IMR-90 (cell line): Measurements from ENCODE around the gene MAOA. TPM values are rescaled to one million over a fixed set of nuclear protein-coding genes. Genes with fewer than 3 reads are reported as not detected.

Experiments
- ATAC-seq: fragments of 200-7000 bp; cut with Tn5 transposase; 2 replicates; pipeline ENCODE4 v1.9.1; 2020; ENCODE audit warnings: low read depth, mild to moderate bottlenecking, moderate library complexity
- BruUV-seq: library from RNA; stranded (reverse); fragments of 400-500 nt; replicated peaks from 2 replicates; lab custom pipeline; 2021; lab: Mats Ljungman, UMichigan
- CTCF ChIA-PET: fragments of 300-600 bp; formaldehyde crosslinking; extraction: SDS; loops from one replicate; lab custom pipeline; 2021; ENCODE audit warnings: antibody characterized with exemption; lab: Yijun Ruan, JAX
- POLR2A ChIA-PET: fragments of 300-600 bp; sonication (Branson Sonifier 250); formaldehyde crosslinking; loops from one replicate; lab custom pipeline; 2022; ENCODE audit warnings: antibody characterized with exemption; ENCODE audit not compliant: unreplicated experiment; lab: Charles Lee
- DNase-seq: peaks from one replicate; pipeline ENCODE4 v3.0.0; 2013
- H2AFZ ChIP-seq: replicated peaks from 2 replicates; pipeline ENCODE3; 2013; ENCODE audit warnings: low read length, mild to moderate bottlenecking; ENCODE audit not compliant: poor library complexity
- H2AK5ac ChIP-seq: 2 replicates; pipeline ENCODE4 v1.6.1; 2013; ENCODE audit warnings: low read depth, low read length, inconsistent platforms
- H2AK9ac ChIP-seq: replicated peaks from 2 replicates; pipeline ENCODE3; 2013; ENCODE audit warnings: mild to moderate bottlenecking, low read depth, low read length, moderate library complexity; ENCODE audit not compliant: poor library complexity
- H2BK120ac ChIP-seq: 2 replicates; pipeline ENCODE4 v1.6.1; 2013; ENCODE audit warnings: low read depth, low read length, inconsistent platforms
- H2BK15ac ChIP-seq: 3 replicates; pipeline ENCODE4 v1.6.1; 2013; ENCODE audit warnings: low read depth, low read length, inconsistent platforms
- H2BK20ac ChIP-seq: 2 replicates; pipeline ENCODE4 v1.6.1; 2013; ENCODE audit warnings: low read depth, mild to moderate bottlenecking, inconsistent platforms, low read length, moderate library complexity
- H2BK5ac ChIP-seq: 2 replicates; pipeline ENCODE4 v1.6.1; 2013; ENCODE audit warnings: mild to moderate bottlenecking, low read depth, low read length, inconsistent platforms; ENCODE audit not compliant: poor library complexity, severe bottlenecking
- H3K14ac ChIP-seq: replicated peaks from 2 replicates; pipeline ENCODE4 v1.6.1; 2013; ENCODE audit warnings: low read depth, low read length, inconsistent platforms
- H3K18ac ChIP-seq: 2 replicates; pipeline ENCODE4 v1.6.1; 2013; ENCODE audit warnings: low read depth, low read length, control low read depth
- H3K23ac ChIP-seq: 2 replicates; pipeline ENCODE4 v1.6.1; 2013; ENCODE audit warnings: low read depth, low read length, inconsistent platforms
- H3K27ac ChIP-seq: 2 replicates; pipeline ENCODE4 v1.5.1; 2013; ENCODE audit warnings: mild to moderate bottlenecking, control low read depth, low read length; ENCODE audit not compliant: insufficient read depth
- H3K27me3 ChIP-seq: 2 replicates; pipeline ENCODE4 v1.6.1; 2013; ENCODE audit warnings: low read length; ENCODE audit not compliant: control insufficient read depth, insufficient read depth
- H3K36me3 ChIP-seq: 2 replicates; pipeline ENCODE4 v1.6.1; 2013; ENCODE audit warnings: low read length, mixed read lengths; ENCODE audit not compliant: control insufficient read depth, insufficient read depth
- H3K4ac ChIP-seq: 2 replicates; pipeline ENCODE4 v1.6.1; 2013; ENCODE audit warnings: low read depth, low read length, inconsistent platforms
- H3K4me1 ChIP-seq: 2 replicates; pipeline ENCODE4 v1.6.1; 2013; ENCODE audit warnings: low read length, mixed read lengths; ENCODE audit not compliant: control insufficient read depth, insufficient read depth
- H3K4me2 ChIP-seq: 2 replicates; pipeline ENCODE4 v1.6.1; 2013; ENCODE audit warnings: low read depth, mild to moderate bottlenecking, control low read depth, low read length, moderate library complexity
- H3K4me3 ChIP-seq: 2 replicates; pipeline ENCODE4 v1.5.1; 2013; ENCODE audit warnings: low read depth, mild to moderate bottlenecking, control low read depth, low read length, moderate library complexity; ENCODE audit not compliant: insufficient read depth
- H3K56ac ChIP-seq: 2 replicates; pipeline ENCODE4 v1.6.1; 2013; ENCODE audit warnings: low read length, inconsistent platforms; ENCODE audit not compliant: insufficient read depth; ENCODE audit errors: extremely low read depth
- H3K79me1 ChIP-seq, 2 experiments: 2 replicates each; pipeline ENCODE4 v1.6.1; 2013; ENCODE audit warnings: low read length in 2 of 2, inconsistent platforms in 1 of 2, low read depth in 1 of 2
- H3K9ac ChIP-seq: 2 replicates; pipeline ENCODE4 v1.6.1; 2013; ENCODE audit warnings: low read depth, low read length, control low read depth
- H3K9me1 ChIP-seq: 2 replicates; pipeline ENCODE4 v1.6.1; 2013; ENCODE audit warnings: low read length, inconsistent platforms; ENCODE audit not compliant: insufficient read depth
- H3K9me3 ChIP-seq: 2 replicates; pipeline ENCODE4 v1.6.1; 2013; ENCODE audit warnings: low read length; ENCODE audit not compliant: control insufficient read depth, insufficient read depth
- H4K20me1 ChIP-seq: 2 replicates; pipeline ENCODE4 v1.6.1; 2013; ENCODE audit warnings: low read length, inconsistent platforms; ENCODE audit not compliant: insufficient read depth
- H4K5ac ChIP-seq: 2 replicates; pipeline ENCODE4 v1.6.1; 2013; ENCODE audit warnings: mild to moderate bottlenecking, low read depth, low read length, control low read depth
- H4K8ac ChIP-seq, 2 experiments: 2 replicates each; pipeline ENCODE4 v1.6.1; 2013; ENCODE audit warnings: low read depth in 2 of 2, low read length in 2 of 2, control low read depth in 1 of 2, inconsistent platforms in 1 of 2
- H4K91ac ChIP-seq: 2 replicates; pipeline ENCODE4 v1.6.1; 2013; ENCODE audit warnings: low read depth, low read length, inconsistent platforms; ENCODE audit not compliant: insufficient read depth
- BHLHE40 ChIP-seq: fragments of 150-350 bp; IDR thresholded peaks from 2 replicates; pipeline ENCODE4 v1.6.1; 2016; ENCODE audit warnings: mild to moderate bottlenecking, low read depth, low read length
- CEBPB ChIP-seq: IDR thresholded peaks from 2 replicates; pipeline ENCODE4 v1.6.1; 2012; ENCODE audit warnings: low read depth, low read length, improper control_type of control experiment
- CHD1 ChIP-seq: IDR thresholded peaks from 2 replicates; pipeline ENCODE4 v1.6.1; 2012; ENCODE audit warnings: low read depth, low read length, improper control_type of control experiment
- FOS ChIP-seq: fragments of 150-350 bp; IDR thresholded peaks from 2 replicates; pipeline ENCODE4 v1.6.1; 2016; ENCODE audit warnings: low read depth, low read length
- MAFK ChIP-seq: IDR thresholded peaks from 2 replicates; pipeline ENCODE4 v1.6.1; 2012; ENCODE audit warnings: low read depth, low read length, improper control_type of control experiment
- MXI1 ChIP-seq: IDR thresholded peaks from 2 replicates; pipeline ENCODE4 v1.6.1; 2012; ENCODE audit warnings: low read depth, mild to moderate bottlenecking, low read length, moderate library complexity, borderline replicate concordance
- NFE2L2 ChIP-seq: fragments of 150-350 bp; IDR thresholded peaks from 2 replicates; pipeline ENCODE4 v1.6.1; 2016; ENCODE audit warnings: low read depth, mild to moderate bottlenecking, low read length
- POLR2A ChIP-seq: IDR thresholded peaks from 2 replicates; pipeline ENCODE4 v1.6.1; 2012; ENCODE audit warnings: mild to moderate bottlenecking, low read depth, low read length
- RAD21 ChIP-seq: IDR thresholded peaks from 2 replicates; pipeline ENCODE4 v1.6.1; 2012; ENCODE audit warnings: low read length, improper control_type of control experiment
- RCOR1 ChIP-seq: IDR thresholded peaks from 2 replicates; pipeline ENCODE4 v1.6.1; 2012; ENCODE audit warnings: mild to moderate bottlenecking, low read length, improper control_type of control experiment; ENCODE audit not compliant: insufficient replicate concordance
- RFX5 ChIP-seq: IDR thresholded peaks from 2 replicates; pipeline ENCODE4 v1.8.0; 2012; ENCODE audit warnings: low read depth, mild to moderate bottlenecking, low read length, moderate library complexity
- SMC3 ChIP-seq: fragments of 150-350 bp; IDR thresholded peaks from 2 replicates; pipeline ENCODE4 v1.6.1; 2016; ENCODE audit warnings: low read depth, mild to moderate bottlenecking, antibody characterized with exemption, low read length, moderate library complexity
- dilution Hi-C: fragments of 300-500 bp; cut with HindIII; formaldehyde crosslinking; loops from one replicate; pipeline ENCODE4 v1.14.3; 2018; ENCODE audit warnings: low sequenced_read_pairs; ENCODE audit not compliant: unreplicated experiment
- in situ Hi-C: fragments of 300-500 bp; cut with MboI; formaldehyde crosslinking; loops from 3 replicates; pipeline ENCODE4 v1.14.3; 2019; ENCODE audit warnings: low sequenced_read_pairs, inconsistent platforms, mixed read lengths
- intact Hi-C: fragments of 100-400 bp; cut with micrococcal nuclease; formaldehyde crosslinking; loops from 2 replicates; pipeline ENCODE4 v1.10.0; 2022
- polyA plus RNA-seq, 3 experiments: library from polyadenylated mRNA; depleted of rRNA; stranded (reverse); fragments of >200 nt; gene quantifications; 2 replicates each; pipeline ENCODE4 v1.2.3, GENCODE V29; 2012; ENCODE audit warnings: low replicate concordance in 1 of 3
- total RNA-seq: library from RNA; depleted of rRNA; stranded (reverse); fragments of >200 nt; gene quantifications from 2 replicates; pipeline ENCODE4 v1.2.3, GENCODE V29; 2012
- TF ChIP-seq, protein P1 (sequence below): conservative IDR thresholded peaks from 2 replicates; pipeline ENCODE4 v1.5.1; 2012; ENCODE audit warnings: mild to moderate bottlenecking, low read depth, low read length, improper control_type of control experiment
- TF ChIP-seq, protein P2 (sequence below): fragments of 150-350 bp; IDR thresholded peaks from 2 replicates; pipeline ENCODE4 v1.6.1; 2016; ENCODE audit warnings: low read depth, mild to moderate bottlenecking, low read length, moderate library complexity, borderline replicate concordance
- TF ChIP-seq, protein P3 (sequence below): fragments of 150-350 bp; IDR thresholded peaks from 2 replicates; pipeline ENCODE4 v1.6.1; 2017; ENCODE audit warnings: mild to moderate bottlenecking, antibody characterized with exemption, low read length, low read depth

The MAOA gene
- total and polyA plus RNA-seq, 2 of the 4 experiments (the other 2 are of a cell fraction), result 0.14 to 0.36 TPM

DNA sequence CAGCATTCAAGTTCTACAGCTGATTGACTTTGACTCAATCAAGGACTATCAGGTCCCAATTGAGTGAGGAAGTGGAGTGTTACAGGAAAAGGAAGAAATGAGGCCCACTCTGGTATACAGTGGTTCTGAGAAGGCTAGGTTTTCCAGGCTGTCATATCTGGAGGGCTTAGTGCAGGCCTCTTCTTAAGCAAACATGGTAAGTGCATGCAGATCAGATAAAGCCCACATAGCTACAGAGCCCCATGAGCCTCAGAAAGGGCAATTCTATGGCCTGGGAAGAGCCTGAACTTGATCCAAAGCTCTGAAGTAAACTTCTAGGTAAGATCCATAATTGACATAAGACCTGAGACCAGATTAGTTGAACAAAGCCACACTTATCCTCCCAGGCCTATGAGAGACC, 29.0 kb upstream of the MAOA start:
- DNase-seq, result no peak
- Histone ChIP-seq H2AK9ac (no peak overlapping the region), H2AFZ (no peak overlapping the region), H2BK120ac (no peak overlapping the region), H3K9me3 (no peaks in the 10 kb centered on the region), H4K20me1 (no peaks in the 10 kb centered on the region), H4K8ac (no peak overlapping the region), H4K5ac (no peak overlapping the region), H3K9me1 (no peaks in the 10 kb centered on the region), H2BK5ac (no peak overlapping the region), H3K4me1 (no peaks in the 10 kb centered on the region), H4K91ac (no peak overlapping the region), H3K9ac (no peak overlapping the region), H2BK15ac (no peak overlapping the region), H3K23ac (no peak overlapping the region), H3K27me3 (no peaks in the 10 kb centered on the region), H3K27ac (no peak overlapping the region), H3K18ac (no peak overlapping the region), H3K4me2 (no peak overlapping the region), H3K56ac (no peak overlapping the region), H3K36me3 (no peaks in the 10 kb centered on the region), H3K79me1 (no peaks in the 10 kb centered on the region), H2AK5ac (no peak overlapping the region), H2BK20ac (no peak overlapping the region), H3K14ac (no peak overlapping the region), H3K4ac (no peak overlapping the region), H3K4me3 (no peak overlapping the region)
- in situ Hi-C loops, result no loop called here
- TF ChIP-seq SMC3 (no peak), RFX5 (no peak), RCOR1 (no peak), CEBPB (no peak), BHLHE40 (no peak), RAD21 (no peak), FOS (no peak), NFE2L2 (no peak), CHD1 (no peak), MXI1 (no peak), MAFK (no peak), POLR2A (no peak)
- TF ChIP-seq, protein P1, sequence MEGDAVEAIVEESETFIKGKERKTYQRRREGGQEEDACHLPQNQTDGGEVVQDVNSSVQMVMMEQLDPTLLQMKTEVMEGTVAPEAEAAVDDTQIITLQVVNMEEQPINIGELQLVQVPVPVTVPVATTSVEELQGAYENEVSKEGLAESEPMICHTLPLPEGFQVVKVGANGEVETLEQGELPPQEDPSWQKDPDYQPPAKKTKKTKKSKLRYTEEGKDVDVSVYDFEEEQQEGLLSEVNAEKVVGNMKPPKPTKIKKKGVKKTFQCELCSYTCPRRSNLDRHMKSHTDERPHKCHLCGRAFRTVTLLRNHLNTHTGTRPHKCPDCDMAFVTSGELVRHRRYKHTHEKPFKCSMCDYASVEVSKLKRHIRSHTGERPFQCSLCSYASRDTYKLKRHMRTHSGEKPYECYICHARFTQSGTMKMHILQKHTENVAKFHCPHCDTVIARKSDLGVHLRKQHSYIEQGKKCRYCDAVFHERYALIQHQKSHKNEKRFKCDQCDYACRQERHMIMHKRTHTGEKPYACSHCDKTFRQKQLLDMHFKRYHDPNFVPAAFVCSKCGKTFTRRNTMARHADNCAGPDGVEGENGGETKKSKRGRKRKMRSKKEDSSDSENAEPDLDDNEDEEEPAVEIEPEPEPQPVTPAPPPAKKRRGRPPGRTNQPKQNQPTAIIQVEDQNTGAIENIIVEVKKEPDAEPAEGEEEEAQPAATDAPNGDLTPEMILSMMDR, result no peak
- TF ChIP-seq, protein P2, sequence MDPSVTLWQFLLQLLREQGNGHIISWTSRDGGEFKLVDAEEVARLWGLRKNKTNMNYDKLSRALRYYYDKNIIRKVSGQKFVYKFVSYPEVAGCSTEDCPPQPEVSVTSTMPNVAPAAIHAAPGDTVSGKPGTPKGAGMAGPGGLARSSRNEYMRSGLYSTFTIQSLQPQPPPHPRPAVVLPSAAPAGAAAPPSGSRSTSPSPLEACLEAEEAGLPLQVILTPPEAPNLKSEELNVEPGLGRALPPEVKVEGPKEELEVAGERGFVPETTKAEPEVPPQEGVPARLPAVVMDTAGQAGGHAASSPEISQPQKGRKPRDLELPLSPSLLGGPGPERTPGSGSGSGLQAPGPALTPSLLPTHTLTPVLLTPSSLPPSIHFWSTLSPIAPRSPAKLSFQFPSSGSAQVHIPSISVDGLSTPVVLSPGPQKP, result no peak
- TF ChIP-seq, protein P3, sequence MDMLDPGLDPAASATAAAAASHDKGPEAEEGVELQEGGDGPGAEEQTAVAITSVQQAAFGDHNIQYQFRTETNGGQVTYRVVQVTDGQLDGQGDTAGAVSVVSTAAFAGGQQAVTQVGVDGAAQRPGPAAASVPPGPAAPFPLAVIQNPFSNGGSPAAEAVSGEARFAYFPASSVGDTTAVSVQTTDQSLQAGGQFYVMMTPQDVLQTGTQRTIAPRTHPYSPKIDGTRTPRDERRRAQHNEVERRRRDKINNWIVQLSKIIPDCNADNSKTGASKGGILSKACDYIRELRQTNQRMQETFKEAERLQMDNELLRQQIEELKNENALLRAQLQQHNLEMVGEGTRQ, result no peak
- no peak for ATAC-seq
- CTCF ChIA-PET, result no interaction called here
- intact Hi-C loops, result no loop called here
- dilution Hi-C loops, result no loop called here
- POLR2A ChIA-PET, result no interaction called here
- BruUV-seq, result no TSS peak
